ENCODE measurements around the gene ETV2.

The ETV2 gene

DNA sequence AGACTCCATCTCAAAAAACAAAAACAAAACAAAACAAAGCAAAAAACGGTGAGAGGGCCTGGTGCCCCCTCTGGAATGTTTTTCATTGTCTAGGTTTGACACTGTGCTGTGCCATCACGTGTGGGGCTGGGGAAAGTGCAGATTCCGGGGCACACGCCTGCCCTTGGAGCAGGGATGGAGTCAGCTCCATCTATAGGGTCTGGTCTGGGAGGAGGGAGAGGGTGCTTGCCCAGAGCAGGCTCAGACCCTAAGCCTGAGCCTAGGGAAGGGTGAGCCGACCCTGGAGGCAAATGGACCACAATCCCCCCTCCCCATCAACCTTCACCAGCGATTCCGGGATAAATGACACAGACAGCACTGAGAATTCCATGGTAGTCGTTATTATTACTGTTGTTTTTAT lies 51.9 kb downstream of the ETV2 start:
- Histone ChIP-seq H2AFZ (ENCODE audit: low read depth, low read length) (no peak overlapping the region), H3K4me1 (ENCODE audit: control insufficient read depth, insufficient read depth, low read depth, low read length) (no peaks in the 10 kb centered on the region), H2BK120ac (ENCODE audit: low read depth, low read length) (no peak overlapping the region), H3K79me1 (replicated peaks; ENCODE audit: low read length, poor library complexity, severe bottlenecking) (no peaks in the 10 kb centered on the region), H3K4me2 (ENCODE audit: low read length, poor library complexity, severe bottlenecking) (no peak overlapping the region), H3K14ac (ENCODE audit: low read length in 2 of 2) (no peak overlapping the region), H4K91ac (ENCODE audit: low read length) (peak overlapping the region; percentile 15), H2AK5ac (ENCODE audit: low read length, severe bottlenecking) (no peak overlapping the region), H3K36me3 (ENCODE audit: control insufficient read depth in 1 of 2, insufficient read depth in 2 of 2, low read depth in 1 of 2, low read length in 2 of 2) (no peaks in the 10 kb centered on the region), H2BK12ac (ENCODE audit: low read length in 2 of 2) (no peak overlapping the region), H3K27ac (ENCODE audit: low read length, poor library complexity, severe bottlenecking) (no peak overlapping the region), H3K9me3 (ENCODE audit: control insufficient read depth, low read length) (no peaks in the 10 kb centered on the region), H3K18ac (ENCODE audit: low read depth in 1 of 2, low read length in 2 of 2) (no peak overlapping the region), H3K9ac (ENCODE audit: low read length) (no peak overlapping the region), H4K8ac (ENCODE audit: low read length) (no peak overlapping the region), H3K27me3 (ENCODE audit: control insufficient read depth in 1 of 2, insufficient read depth in 1 of 2, low read length in 2 of 2) (peaks cover 3 to 9% of the 10 kb centered on the region in 2 experiments), H2BK5ac (ENCODE audit: low read depth, low read length, poor library complexity, severe bottlenecking) (no peak overlapping the region), H3K4ac (ENCODE audit: low read depth in 1 of 2, low read length in 2 of 2) (no peak overlapping the region), H3K23ac (ENCODE audit: low read length in 2 of 2) (no peak overlapping the region), H2BK15ac (ENCODE audit: low read depth, poor library complexity, severe bottlenecking) (no peak overlapping the region), H3K4me3 (ENCODE audit: insufficient read depth in 1 of 2, low read depth in 1 of 2, low read length in 2 of 2) (no peak overlapping the region)
- 38% methylated on average over 3 of the region's 8 CpGs for WGBS
- DNase-seq = no peak

DNA sequence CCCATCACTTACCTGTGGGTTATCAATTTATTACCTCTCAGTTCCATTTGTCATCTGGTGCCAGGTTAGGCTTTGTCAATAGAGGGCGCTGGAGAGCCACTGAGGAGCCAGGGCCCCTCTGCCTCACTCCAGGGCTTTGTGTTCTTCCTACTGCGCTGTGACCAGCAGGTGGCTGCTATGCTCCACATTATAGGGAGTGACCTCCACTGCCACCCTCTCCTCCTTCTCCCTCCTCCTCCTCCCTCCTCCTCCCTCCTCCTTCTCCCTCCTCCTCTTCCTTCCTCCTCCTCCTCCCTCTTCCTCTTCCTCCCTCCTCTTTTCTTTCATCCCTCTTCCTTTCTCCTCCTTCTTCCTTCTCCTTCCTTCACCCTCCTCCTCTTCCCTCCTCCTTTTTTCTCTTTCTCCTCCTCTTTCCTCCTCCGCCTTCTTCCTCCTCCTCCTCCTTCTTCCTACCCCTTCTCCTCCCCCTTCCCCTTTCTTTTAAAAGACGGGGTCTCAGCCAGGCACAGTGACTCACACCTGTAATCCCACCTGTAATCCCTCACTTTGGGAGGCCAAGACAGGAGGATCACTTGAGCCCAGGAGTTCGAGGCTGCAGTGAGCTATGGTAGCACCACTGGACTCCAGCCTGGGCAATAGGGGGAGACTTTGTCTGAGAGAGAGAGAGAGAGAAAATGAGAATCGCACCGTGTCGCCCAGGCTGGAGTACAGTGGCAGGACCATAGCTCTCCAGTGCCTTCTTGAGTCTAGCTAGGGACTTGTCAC lies 52.5 kb downstream of the ETV2 start:
- WGBS = 34% methylated on average over 8 of the region's 8 CpGs
- no peaks in the 10 kb centered on the region for H3K9me3 ChIP-seq (ENCODE audit: control insufficient read depth, low read length)

More for the DNA sequence above, 52.5 kb downstream of the ETV2 start:
- H3K27me3 ChIP-seq (ENCODE audit: control insufficient read depth in 1 of 2, insufficient read depth in 1 of 2, low read length in 2 of 2) = peaks cover 3 to 9% of the 10 kb centered on the region in 2 experiments
- no peak overlapping the region for H2BK120ac ChIP-seq (ENCODE audit: low read depth, low read length)
- no peak overlapping the region for H3K4ac ChIP-seq (ENCODE audit: low read depth in 1 of 2, low read length in 2 of 2)
- H3K4me3 ChIP-seq (ENCODE audit: insufficient read depth in 1 of 2, low read depth in 1 of 2, low read length in 2 of 2) = no peak overlapping the region
- H3K9ac ChIP-seq (ENCODE audit: low read length) = no peak overlapping the region
- no peaks in the 10 kb centered on the region for H3K4me1 ChIP-seq (ENCODE audit: control insufficient read depth, insufficient read depth, low read depth, low read length)
- no peak overlapping the region for H3K14ac ChIP-seq (ENCODE audit: low read length in 2 of 2)
- no peak overlapping the region for H2BK15ac ChIP-seq (ENCODE audit: low read depth, poor library complexity, severe bottlenecking)
- H2BK12ac ChIP-seq (ENCODE audit: low read length in 2 of 2) = no peak overlapping the region
- H3K79me1 ChIP-seq (replicated peaks; ENCODE audit: low read length, poor library complexity, severe bottlenecking) = no peaks in the 10 kb centered on the region
- no peak overlapping the region for H2AFZ ChIP-seq (ENCODE audit: low read depth, low read length)
- H3K27ac ChIP-seq (ENCODE audit: low read length, poor library complexity, severe bottlenecking) = no peak overlapping the region
- H3K36me3 ChIP-seq (ENCODE audit: control insufficient read depth in 1 of 2, insufficient read depth in 2 of 2, low read depth in 1 of 2, low read length in 2 of 2) = no peaks in the 10 kb centered on the region
- H2BK5ac ChIP-seq (ENCODE audit: low read depth, low read length, poor library complexity, severe bottlenecking) = no peak overlapping the region
- H2AK5ac ChIP-seq (ENCODE audit: low read length, severe bottlenecking) = no peak overlapping the region
- H3K4me2 ChIP-seq (ENCODE audit: low read length, poor library complexity, severe bottlenecking) = no peak overlapping the region
- peak; percentile 86 for DNase-seq
- H3K23ac ChIP-seq (ENCODE audit: low read length in 2 of 2) = no peak overlapping the region
- H4K91ac ChIP-seq (ENCODE audit: low read length) = no peak overlapping the region
- H3K18ac ChIP-seq (ENCODE audit: low read depth in 1 of 2, low read length in 2 of 2) = no peak overlapping the region
- no peak overlapping the region for H4K8ac ChIP-seq (ENCODE audit: low read length)
